ENCODE results near the gene ILF2. TPM values are rescaled to one million over a fixed set of nuclear protein-coding genes. Genes with fewer than 3 reads are reported as not detected.

The ILF2 gene
- total and polyA plus RNA-seq, 2 donors (not counting 1 experiment from before 2014, with no cell fraction given) = 89.8 to 94.0 TPM

DNA sequence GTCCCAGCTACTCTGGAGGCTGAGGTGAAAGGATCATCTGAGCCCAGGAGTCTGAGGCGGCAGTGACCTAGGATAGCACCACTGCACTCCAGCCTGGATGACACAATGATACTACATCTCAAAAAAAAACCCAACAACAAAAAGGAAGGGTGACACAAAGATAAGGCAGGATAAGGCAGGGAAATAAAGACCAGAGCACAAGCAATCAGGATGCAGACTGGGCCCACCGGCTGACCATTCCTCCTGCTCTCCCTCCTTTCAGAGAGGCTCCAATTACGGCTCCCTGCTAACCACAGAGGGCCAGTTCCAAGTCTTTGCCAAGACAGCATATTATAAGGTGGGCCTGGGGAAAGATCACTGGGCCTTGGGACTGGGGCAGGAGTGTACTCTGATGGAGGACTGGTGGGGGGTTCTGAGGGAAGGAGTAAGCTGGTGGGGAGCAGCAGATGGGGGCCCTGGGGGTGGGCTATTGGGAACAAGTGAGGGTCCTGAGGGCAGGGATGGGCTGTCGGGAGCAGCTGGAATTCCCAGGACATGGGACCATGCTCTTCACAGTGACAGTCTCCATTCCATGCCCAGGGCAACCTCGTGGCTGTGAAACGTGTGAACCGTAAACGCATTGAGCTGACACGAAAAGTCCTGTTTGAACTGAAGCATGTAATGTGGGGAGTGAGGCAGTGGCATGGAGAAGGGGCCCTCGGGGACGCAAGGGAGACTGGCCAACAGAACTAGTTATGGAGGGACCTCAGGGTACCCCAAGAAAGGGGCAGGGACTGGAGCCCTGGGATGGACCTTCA lies 14.9 kb upstream of the ILF2 start:
- intact Hi-C loops (cut with micrococcal nuclease) = no loop called here
- Histone ChIP-seq H3K4me3 (ENCODE audit: control extremely low read depth in 1 of 5, extremely low read depth in 1 of 5, insufficient read depth in 1 of 5, low read depth in 2 of 5, low read length in 4 of 5) (no peak overlapping the region), H3K36me3 (replicated peaks in 1 of 2; ENCODE audit: control extremely low read depth in 1 of 2, control insufficient read depth in 1 of 2, extremely low read depth in 1 of 2, insufficient read depth in 2 of 2, low read length in 1 of 2) (no peaks in the 10 kb centered on the region), H3K4me2 (replicated peaks; ENCODE audit: low read depth, low read length, poor library complexity, severe bottlenecking) (no peak overlapping the region), H3K9me3 (ENCODE audit: control extremely low read depth in 1 of 3, control insufficient read depth in 2 of 3, insufficient read depth in 1 of 3, low read length in 2 of 3) (no peaks in the 10 kb centered on the region), H4K20me1 (ENCODE audit: control insufficient read depth, insufficient read depth, low read length, poor library complexity, severe bottlenecking) (no peaks in the 10 kb centered on the region), H3K27ac (ENCODE audit: low read length in 2 of 2) (no peak overlapping the region), H3K9ac (ENCODE audit: low read length) (no peak overlapping the region), H3K79me2 (ENCODE audit: control insufficient read depth, insufficient read depth, low read length) (no peaks in the 10 kb centered on the region), H3K4me1 (ENCODE audit: control insufficient read depth in 2 of 2, insufficient read depth in 2 of 2, low read length in 2 of 2) (no peaks in the 10 kb centered on the region), H3K27me3 (replicated peaks in 1 of 4; ENCODE audit: control extremely low read depth in 1 of 4, control insufficient read depth in 3 of 4, insufficient read depth in 4 of 4, low read length in 3 of 4) (peaks cover 0 to 9% (median 2%) of the 10 kb centered on the region in 4 experiments), H2AFZ (ENCODE audit: insufficient read depth, low read depth, low read length, poor library complexity, severe bottlenecking) (no peak overlapping the region)
- ATAC-seq (ENCODE audit: low read depth) (no peak), DNase-seq (no peak)
- H3K4me1 Mint-ChIP-seq = peaks cover 5% of the 10 kb centered on the region
- ChIA-PET POLR2A (no interaction called here), CTCF (interaction anchor here (0.6 kb wide), 1 partner anchor 71 kb away, joined by 3 read pairs; no protein-coding TSS in a partner anchor)
- H3K4me3 Mint-ChIP-seq = no peak overlapping the region
- TF ChIP-seq, protein P1, sequence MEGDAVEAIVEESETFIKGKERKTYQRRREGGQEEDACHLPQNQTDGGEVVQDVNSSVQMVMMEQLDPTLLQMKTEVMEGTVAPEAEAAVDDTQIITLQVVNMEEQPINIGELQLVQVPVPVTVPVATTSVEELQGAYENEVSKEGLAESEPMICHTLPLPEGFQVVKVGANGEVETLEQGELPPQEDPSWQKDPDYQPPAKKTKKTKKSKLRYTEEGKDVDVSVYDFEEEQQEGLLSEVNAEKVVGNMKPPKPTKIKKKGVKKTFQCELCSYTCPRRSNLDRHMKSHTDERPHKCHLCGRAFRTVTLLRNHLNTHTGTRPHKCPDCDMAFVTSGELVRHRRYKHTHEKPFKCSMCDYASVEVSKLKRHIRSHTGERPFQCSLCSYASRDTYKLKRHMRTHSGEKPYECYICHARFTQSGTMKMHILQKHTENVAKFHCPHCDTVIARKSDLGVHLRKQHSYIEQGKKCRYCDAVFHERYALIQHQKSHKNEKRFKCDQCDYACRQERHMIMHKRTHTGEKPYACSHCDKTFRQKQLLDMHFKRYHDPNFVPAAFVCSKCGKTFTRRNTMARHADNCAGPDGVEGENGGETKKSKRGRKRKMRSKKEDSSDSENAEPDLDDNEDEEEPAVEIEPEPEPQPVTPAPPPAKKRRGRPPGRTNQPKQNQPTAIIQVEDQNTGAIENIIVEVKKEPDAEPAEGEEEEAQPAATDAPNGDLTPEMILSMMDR (IDR thresholded peaks at IDR 0.05) = no peak
- no peak for TF ChIP-seq EZH2 (IDR thresholded peaks at IDR 0.05; ENCODE audit: borderline replicate concordance, insufficient read depth, low read depth, low read length, poor library complexity, severe bottlenecking)
- H3K27ac Mint-ChIP-seq = no peak overlapping the region
- peaks cover 40% of the 10 kb centered on the region for H3K27me3 Mint-ChIP-seq
- 77% methylated on average over 6 of the region's 11 CpGs for WGBS (ENCODE audit: insufficient coverage)
- H3K9me3 Mint-ChIP-seq (ENCODE audit: insufficient read depth) = no peaks in the 10 kb centered on the region

DNA sequence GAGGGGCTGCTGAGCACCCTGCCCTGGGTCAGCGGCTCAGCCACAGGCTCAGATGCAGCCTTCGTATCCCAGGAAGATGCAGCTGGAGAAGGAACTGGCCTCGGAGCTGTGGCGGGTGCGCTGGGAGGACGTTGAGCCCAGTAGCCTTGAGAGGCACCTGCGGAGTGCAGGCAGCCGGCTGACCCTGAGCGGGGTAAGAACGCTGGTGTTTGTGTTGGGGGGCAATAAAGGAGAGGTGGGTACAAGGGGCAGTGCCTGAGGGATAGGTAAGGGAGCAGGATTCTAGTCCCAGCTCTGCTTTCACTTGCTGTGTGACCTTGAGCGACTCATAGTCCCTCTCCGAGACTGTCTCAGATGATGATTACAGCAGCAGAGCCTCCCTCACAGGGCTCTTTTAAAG lies 14.1 kb upstream of the ILF2 start:
- Histone ChIP-seq H3K27me3 (replicated peaks in 1 of 4; ENCODE audit: control extremely low read depth in 1 of 4, control insufficient read depth in 3 of 4, insufficient read depth in 4 of 4, low read length in 3 of 4) (peaks cover 0 to 15% (median 6%) of the 10 kb centered on the region in 4 experiments), H3K27ac (ENCODE audit: low read length in 2 of 2) (no peak overlapping the region), H3K36me3 (replicated peaks in 1 of 2; ENCODE audit: control extremely low read depth in 1 of 2, control insufficient read depth in 1 of 2, extremely low read depth in 1 of 2, insufficient read depth in 2 of 2, low read length in 1 of 2) (no peaks in the 10 kb centered on the region), H3K9ac (ENCODE audit: low read length) (no peak overlapping the region), H3K4me2 (replicated peaks; ENCODE audit: low read depth, low read length, poor library complexity, severe bottlenecking) (no peak overlapping the region), H3K9me3 (ENCODE audit: control extremely low read depth in 1 of 3, control insufficient read depth in 2 of 3, insufficient read depth in 1 of 3, low read length in 2 of 3) (no peaks in the 10 kb centered on the region), H3K79me2 (ENCODE audit: control insufficient read depth, insufficient read depth, low read length) (no peaks in the 10 kb centered on the region), H3K4me3 (ENCODE audit: control extremely low read depth in 1 of 5, extremely low read depth in 1 of 5, insufficient read depth in 1 of 5, low read depth in 2 of 5, low read length in 4 of 5) (no peak overlapping the region), H4K20me1 (ENCODE audit: control insufficient read depth, insufficient read depth, low read length, poor library complexity, severe bottlenecking) (no peaks in the 10 kb centered on the region), H2AFZ (ENCODE audit: insufficient read depth, low read depth, low read length, poor library complexity, severe bottlenecking) (no peak overlapping the region), H3K4me1 (ENCODE audit: control insufficient read depth in 2 of 2, insufficient read depth in 2 of 2, low read length in 2 of 2) (peaks cover under 1 to 4% of the 10 kb centered on the region in 2 donors)
- Mint-ChIP-seq H3K27me3 (peaks cover 47% of the 10 kb centered on the region), H3K4me1 (peaks cover 10% of the 10 kb centered on the region), H3K9me3 (ENCODE audit: insufficient read depth) (no peaks in the 10 kb centered on the region), H3K4me3 (no peak overlapping the region), H3K27ac (no peak overlapping the region)
- ChIA-PET CTCF (no interaction called here), POLR2A (no interaction called here)
- ATAC-seq (ENCODE audit: low read depth) (no peak), DNase-seq (no peak)
- intact Hi-C loops (cut with micrococcal nuclease) = no loop called here
- WGBS (ENCODE audit: insufficient coverage) = 96% methylated on average over 8 of the region's 12 CpGs
- no peak for TF ChIP-seq EZH2 (IDR thresholded peaks at IDR 0.05; ENCODE audit: borderline replicate concordance, insufficient read depth, low read depth, low read length, poor library complexity, severe bottlenecking)
- TF ChIP-seq, protein P1 (IDR thresholded peaks at IDR 0.05) = no peak

Data from B cell (primary cell).